Mesothelial cell of epicardium (in vitro differentiated cells): ENCODE data around the gene SIN3B. TPM values are rescaled to one million over a fixed set of nuclear protein-coding genes. Genes with fewer than 3 reads are reported as not detected.

Experiments used
- DNase-seq, 2 experiments: peaks; one replicate each; pipeline ENCODE4 v3.0.0; 2021; ENCODE audit warnings: low spot score in 2 of 2; ENCODE audit not compliant: unreplicated experiment in 2 of 2
- H3K27ac Mint-ChIP-seq: 2 replicates; pipeline ENCODE4 v1.8.0; 2021; ENCODE audit warnings: mixed read lengths
- H3K27me3 Mint-ChIP-seq: 2 replicates; pipeline ENCODE4 v1.8.0; 2021; ENCODE audit warnings: low read depth, mixed read lengths
- H3K36me3 Mint-ChIP-seq: 2 replicates; pipeline ENCODE4 v1.8.0; 2021; ENCODE audit warnings: mixed read lengths
- H3K4me1 Mint-ChIP-seq: 2 replicates; pipeline ENCODE4 v1.8.0; 2021; ENCODE audit warnings: mixed read lengths
- H3K4me3 Mint-ChIP-seq: 2 replicates; pipeline ENCODE4 v1.8.0; 2021; ENCODE audit warnings: mild to moderate bottlenecking, moderate library complexity, mixed read lengths
- H3K9me3 Mint-ChIP-seq: 2 replicates; pipeline ENCODE4 v1.8.0; 2021; ENCODE audit warnings: mixed read lengths
- total RNA-seq: library from RNA; stranded (reverse); gene quantifications from 3 replicates; pipeline ENCODE4 v1.2.1, GENCODE V29; 2021
- TF ChIP-seq, protein P1 (sequence below): fragments of 200-600 bp; sonication (generic); IDR thresholded peaks from one replicate; pipeline ENCODE4 v1.5.0; 2021; ENCODE audit warnings: antibody characterized with exemption; ENCODE audit not compliant: unreplicated experiment

Gene SIN3B
- total RNA-seq, 1 donor from 2014 or later: 116 TPM

DNA sequence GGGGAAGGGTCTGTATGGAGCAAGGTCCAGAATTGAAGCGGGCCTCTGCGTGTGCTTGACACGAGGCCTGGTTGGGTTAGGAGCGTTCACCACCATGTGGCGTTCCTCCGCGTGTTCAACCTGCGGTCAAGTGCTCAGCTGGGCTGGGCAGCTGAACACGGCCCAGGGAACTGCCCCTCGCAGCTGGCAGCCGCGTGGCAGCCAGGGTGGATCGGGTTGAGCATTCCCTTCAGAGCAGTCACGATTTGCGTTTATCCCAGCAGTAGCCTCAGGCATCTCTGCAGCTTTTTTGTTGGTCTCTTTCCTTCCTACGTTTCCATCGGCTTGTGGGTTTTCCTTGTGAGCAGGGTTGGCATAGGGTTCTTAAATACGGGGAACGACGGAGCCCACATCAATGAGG is 30.9 kb downstream of the SIN3B start:
- H3K4me1 Mint-ChIP-seq: no peaks in the 10 kb centered on the region

GRCh38 chr19:16861011-16861410 is 31.8 kb downstream of the SIN3B start:
- no peak for DNase-seq
- Mint-ChIP-seq H3K4me3 (no peak overlapping the region), H3K27ac (no peak overlapping the region), H3K36me3 (peaks cover 35% of the 10 kb centered on the region), H3K9me3 (no peaks in the 10 kb centered on the region), H3K4me1 (no peaks in the 10 kb centered on the region), H3K27me3 (no peaks in the 10 kb centered on the region)
- TF ChIP-seq, protein P1, sequence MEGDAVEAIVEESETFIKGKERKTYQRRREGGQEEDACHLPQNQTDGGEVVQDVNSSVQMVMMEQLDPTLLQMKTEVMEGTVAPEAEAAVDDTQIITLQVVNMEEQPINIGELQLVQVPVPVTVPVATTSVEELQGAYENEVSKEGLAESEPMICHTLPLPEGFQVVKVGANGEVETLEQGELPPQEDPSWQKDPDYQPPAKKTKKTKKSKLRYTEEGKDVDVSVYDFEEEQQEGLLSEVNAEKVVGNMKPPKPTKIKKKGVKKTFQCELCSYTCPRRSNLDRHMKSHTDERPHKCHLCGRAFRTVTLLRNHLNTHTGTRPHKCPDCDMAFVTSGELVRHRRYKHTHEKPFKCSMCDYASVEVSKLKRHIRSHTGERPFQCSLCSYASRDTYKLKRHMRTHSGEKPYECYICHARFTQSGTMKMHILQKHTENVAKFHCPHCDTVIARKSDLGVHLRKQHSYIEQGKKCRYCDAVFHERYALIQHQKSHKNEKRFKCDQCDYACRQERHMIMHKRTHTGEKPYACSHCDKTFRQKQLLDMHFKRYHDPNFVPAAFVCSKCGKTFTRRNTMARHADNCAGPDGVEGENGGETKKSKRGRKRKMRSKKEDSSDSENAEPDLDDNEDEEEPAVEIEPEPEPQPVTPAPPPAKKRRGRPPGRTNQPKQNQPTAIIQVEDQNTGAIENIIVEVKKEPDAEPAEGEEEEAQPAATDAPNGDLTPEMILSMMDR: no peak

More for the DNA sequence above, 30.9 kb downstream of the SIN3B start:
- TF ChIP-seq, protein P1: no peak
- Mint-ChIP-seq H3K4me3 (no peak overlapping the region), H3K27ac (no peak overlapping the region), H3K36me3 (peaks cover 32% of the 10 kb centered on the region), H3K9me3 (no peaks in the 10 kb centered on the region), H3K27me3 (no peaks in the 10 kb centered on the region)
- no peak for DNase-seq

- no peaks in the 10 kb centered on the region for H3K4me1 Mint-ChIP-seq
- no peak overlapping the region for H3K4me3 Mint-ChIP-seq
- DNase-seq: no peak
- H3K27me3 Mint-ChIP-seq: no peaks in the 10 kb centered on the region
- H3K36me3 Mint-ChIP-seq: peaks cover 35% of the 10 kb centered on the region
- no peaks in the 10 kb centered on the region for H3K9me3 Mint-ChIP-seq
- TF ChIP-seq, protein P1: no peak
- no peak overlapping the region for H3K27ac Mint-ChIP-seq
These were observed 32.6 kb downstream of the SIN3B start for GRCh38 chr19:16861834-16862233.

DNA sequence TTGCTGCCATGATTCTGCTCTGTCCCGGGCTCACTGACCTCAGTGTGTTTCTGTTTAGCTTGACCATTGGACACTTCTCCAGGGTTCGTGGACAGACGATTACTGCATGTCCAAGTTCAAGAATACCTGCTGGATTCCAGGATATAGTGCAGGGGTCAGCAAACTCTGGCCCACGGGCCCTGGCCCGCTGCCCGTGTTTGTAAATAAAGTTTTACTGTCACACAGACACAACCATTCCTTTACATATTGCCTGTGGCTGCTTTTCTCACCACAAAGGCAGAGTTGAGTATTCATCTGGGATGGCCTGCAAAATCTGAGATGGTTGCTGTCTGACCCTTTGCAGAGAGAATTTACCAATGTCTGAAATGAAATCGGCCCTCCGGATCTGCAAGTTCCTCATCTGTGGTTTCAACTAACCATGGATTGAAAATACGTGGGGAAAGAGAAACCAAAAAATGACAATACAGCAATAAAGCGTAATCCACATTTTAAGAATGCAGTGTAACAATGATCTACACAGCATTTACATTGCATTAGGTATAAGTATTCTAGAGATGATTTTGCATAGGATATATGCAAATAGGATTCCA is 33.7 kb downstream of the SIN3B start:
- H3K4me3 Mint-ChIP-seq: no peak overlapping the region
- peaks cover 40% of the 10 kb centered on the region for H3K36me3 Mint-ChIP-seq
- TF ChIP-seq, protein P1: no peak
- no peak for DNase-seq
- no peaks in the 10 kb centered on the region for H3K27me3 Mint-ChIP-seq
- H3K4me1 Mint-ChIP-seq: no peaks in the 10 kb centered on the region
- no peaks in the 10 kb centered on the region for H3K9me3 Mint-ChIP-seq
- no peak overlapping the region for H3K27ac Mint-ChIP-seq

DNA sequence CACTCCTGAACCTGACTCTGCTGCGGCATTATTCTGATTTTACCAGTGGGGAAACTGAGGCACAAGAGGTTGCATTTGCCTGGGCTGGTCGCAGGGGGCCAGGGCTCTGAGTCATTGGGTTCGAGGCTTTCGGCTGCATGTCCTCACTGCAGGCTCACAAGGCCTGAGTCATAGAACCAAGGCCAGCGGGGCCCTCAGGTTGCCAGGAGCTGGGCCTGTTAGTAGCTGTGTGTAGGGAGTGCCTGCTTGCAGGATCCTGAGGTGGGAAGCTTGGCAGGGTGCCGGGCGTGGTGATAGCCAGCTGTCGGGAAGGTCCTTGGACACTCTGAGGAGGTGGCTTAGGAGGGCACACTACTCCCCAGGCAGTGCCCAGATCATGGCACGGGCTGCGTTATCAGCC is 38.0 kb downstream of the SIN3B start:
- Mint-ChIP-seq H3K4me3 (no peak overlapping the region), H3K27ac (no peak overlapping the region), H3K36me3 (peaks cover 47% of the 10 kb centered on the region), H3K27me3 (no peaks in the 10 kb centered on the region), H3K9me3 (no peaks in the 10 kb centered on the region), H3K4me1 (no peaks in the 10 kb centered on the region)
- no peak for DNase-seq
- TF ChIP-seq, protein P1: no peak
